Colonic mucosa (tissue), 4 donors: ENCODE results near the gene ARV1. TPM values are rescaled to one million over a fixed set of nuclear protein-coding genes. Genes with fewer than 3 reads are reported as not detected.
"Not testable (repeated sequence)": the region's sequence is repeated elsewhere in the genome, so short reads cannot be mapped to it uniquely, and the experiment has no call there.

Source experiments
- DNase-seq: peaks from one replicate; pipeline ENCODE4 v3.0.0-alpha.2; 2020
- H3K27ac ChIP-seq: fragments of 200-600 bp; one replicate; pipeline ENCODE4 v1.8.0; 2021
- H3K27me3 ChIP-seq: fragments of 200-600 bp; one replicate; pipeline ENCODE4 v1.8.0; 2021
- H3K36me3 ChIP-seq: fragments of 200-600 bp; one replicate; pipeline ENCODE4 v1.8.0; 2021
- H3K4me1 ChIP-seq: fragments of 200-600 bp; one replicate; pipeline ENCODE4 v1.8.0; 2021; ENCODE audit warnings: mild to moderate bottlenecking
- H3K4me3 ChIP-seq: fragments of 200-600 bp; one replicate; pipeline ENCODE4 v1.8.0; 2021
- H3K9ac ChIP-seq, 2 donors: one replicate each; pipeline ENCODE4 v1.7.0; 2013; ENCODE audit warnings: control low read depth in 2 of 2, low read depth in 2 of 2, low read length in 2 of 2
- H3K9me3 ChIP-seq: fragments of 200-600 bp; one replicate; pipeline ENCODE4 v1.8.0; 2021
- intact Hi-C: fragments of 100-400 bp; cut with DNase I; formaldehyde crosslinking; loops from one replicate; pipeline ENCODE4 v1.14.1; 2022
- total RNA-seq, 2 donors: library from RNA; stranded (reverse); fragmentation: NEBNext Ultra II Directional in 1 of 2; extraction: Animal tissue kit (Norgen Biotek cat#: 25700) in 1 of 2; gene quantifications; one replicate each; pipeline ENCODE4 v1.2.1, GENCODE V29; 2021
- TF ChIP-seq, protein P1 (sequence below): fragments of 200-600 bp; IDR thresholded peaks from one replicate; pipeline ENCODE4 v1.8.0; 2022; ENCODE audit warnings: antibody characterized with exemption, mild to moderate bottlenecking
- donor health status: healthy.
- donor health status: DM: no; HTN: no; CAD: no.
- donor health status: DM: no; HTN: no; CAD: no.

Gene ARV1
- total RNA-seq, 2 donors from 2014 or later = 29.3 to 39.6 TPM

DNA sequence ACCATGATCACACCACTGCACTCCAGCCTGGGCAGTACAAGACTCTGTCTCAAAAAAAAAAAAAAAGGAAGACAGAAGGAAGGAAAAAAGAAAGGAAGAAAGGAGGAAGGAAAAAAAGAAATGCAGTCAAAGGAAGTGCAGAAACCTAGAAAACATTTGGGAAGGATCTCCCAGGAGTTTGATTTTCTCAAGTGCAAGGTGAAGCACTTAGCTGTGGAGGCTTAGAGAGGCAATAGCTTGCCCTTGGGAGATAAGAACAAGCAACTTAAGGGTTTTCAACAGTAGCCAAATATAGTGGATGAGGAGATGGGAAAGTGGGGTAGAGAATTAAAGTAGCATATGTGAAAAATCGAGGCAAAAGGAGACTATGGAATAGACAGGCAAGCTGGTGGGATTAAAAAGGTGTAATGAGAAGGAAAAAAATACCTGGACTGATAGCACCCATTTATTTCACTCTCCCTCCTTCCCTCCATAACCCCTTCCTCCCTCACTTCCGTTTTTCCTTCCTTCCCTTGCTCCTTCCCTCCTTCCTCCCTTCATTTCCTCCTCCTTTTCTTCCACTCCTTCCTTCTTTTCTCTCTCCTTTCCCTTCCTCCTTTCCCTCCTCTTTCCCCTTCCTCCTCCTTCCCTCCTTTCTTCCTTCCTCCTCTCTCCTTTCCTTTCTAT is 68.0 kb downstream of the ARV1 start:
- Histone ChIP-seq H3K36me3 (no peaks in the 10 kb centered on the region), H3K27me3 (no peaks in the 10 kb centered on the region), H3K4me1 (no peaks in the 10 kb centered on the region), H3K27ac (no peak overlapping the region), H3K9me3 (no peaks in the 10 kb centered on the region), H3K9ac (no peak overlapping the region), H3K4me3 (no peak overlapping the region)
- intact Hi-C loops = no loop called here
- no peak for DNase-seq
- TF ChIP-seq, protein P1, sequence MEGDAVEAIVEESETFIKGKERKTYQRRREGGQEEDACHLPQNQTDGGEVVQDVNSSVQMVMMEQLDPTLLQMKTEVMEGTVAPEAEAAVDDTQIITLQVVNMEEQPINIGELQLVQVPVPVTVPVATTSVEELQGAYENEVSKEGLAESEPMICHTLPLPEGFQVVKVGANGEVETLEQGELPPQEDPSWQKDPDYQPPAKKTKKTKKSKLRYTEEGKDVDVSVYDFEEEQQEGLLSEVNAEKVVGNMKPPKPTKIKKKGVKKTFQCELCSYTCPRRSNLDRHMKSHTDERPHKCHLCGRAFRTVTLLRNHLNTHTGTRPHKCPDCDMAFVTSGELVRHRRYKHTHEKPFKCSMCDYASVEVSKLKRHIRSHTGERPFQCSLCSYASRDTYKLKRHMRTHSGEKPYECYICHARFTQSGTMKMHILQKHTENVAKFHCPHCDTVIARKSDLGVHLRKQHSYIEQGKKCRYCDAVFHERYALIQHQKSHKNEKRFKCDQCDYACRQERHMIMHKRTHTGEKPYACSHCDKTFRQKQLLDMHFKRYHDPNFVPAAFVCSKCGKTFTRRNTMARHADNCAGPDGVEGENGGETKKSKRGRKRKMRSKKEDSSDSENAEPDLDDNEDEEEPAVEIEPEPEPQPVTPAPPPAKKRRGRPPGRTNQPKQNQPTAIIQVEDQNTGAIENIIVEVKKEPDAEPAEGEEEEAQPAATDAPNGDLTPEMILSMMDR = no peak

DNA sequence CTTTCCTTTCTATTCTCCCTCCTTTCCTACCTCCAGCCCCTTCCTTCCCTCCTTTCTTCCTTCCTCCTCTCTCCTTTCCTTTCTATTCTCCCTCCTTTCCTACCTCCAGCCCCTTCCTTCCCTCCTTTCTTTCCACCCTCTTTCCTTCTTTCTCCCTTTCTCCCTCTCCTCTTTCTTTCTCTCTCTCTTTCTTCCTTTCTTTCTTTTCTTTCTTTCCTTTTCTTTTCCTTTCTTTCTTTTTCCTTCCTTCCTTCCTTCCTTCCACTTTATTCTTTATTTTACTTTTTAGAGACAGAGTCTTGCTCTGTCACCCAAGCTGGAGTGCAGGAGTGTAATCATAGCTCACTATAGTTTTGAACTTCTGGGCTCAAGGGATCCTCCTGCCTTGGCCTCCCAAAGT is 68.6 kb downstream of the ARV1 start:
- H3K36me3 ChIP-seq, DNase-seq, intact Hi-C loops, H3K27me3 ChIP-seq, H3K4me1 ChIP-seq, H3K9me3 ChIP-seq, H3K4me3 ChIP-seq, H3K27ac ChIP-seq, H3K9ac ChIP-seq: not testable (repeated sequence)

DNA sequence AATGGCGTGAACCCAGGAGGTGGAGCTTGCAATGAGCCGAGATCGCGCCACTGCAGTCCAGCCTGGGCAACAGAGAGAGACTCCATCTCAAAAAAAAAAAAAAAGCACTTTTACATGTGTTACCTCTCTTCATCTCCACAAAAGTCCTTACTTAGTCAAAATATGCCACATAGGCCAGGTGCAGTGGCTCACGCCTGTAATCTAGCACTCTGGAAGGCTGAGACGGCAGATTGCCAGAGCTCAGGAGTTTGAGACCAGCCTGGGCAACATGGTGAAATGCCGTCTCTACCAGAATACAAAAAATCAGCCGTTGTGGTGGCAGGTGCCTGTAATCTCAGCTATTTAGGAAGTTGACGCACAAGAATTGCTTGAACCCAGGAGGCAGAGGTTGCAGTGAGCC is 69.5 kb downstream of the ARV1 start:
- intact Hi-C loops, H3K27me3 ChIP-seq, H3K36me3 ChIP-seq, H3K9ac ChIP-seq, H3K27ac ChIP-seq, H3K9me3 ChIP-seq, DNase-seq, H3K4me3 ChIP-seq, H3K4me1 ChIP-seq: not testable (repeated sequence)

DNA sequence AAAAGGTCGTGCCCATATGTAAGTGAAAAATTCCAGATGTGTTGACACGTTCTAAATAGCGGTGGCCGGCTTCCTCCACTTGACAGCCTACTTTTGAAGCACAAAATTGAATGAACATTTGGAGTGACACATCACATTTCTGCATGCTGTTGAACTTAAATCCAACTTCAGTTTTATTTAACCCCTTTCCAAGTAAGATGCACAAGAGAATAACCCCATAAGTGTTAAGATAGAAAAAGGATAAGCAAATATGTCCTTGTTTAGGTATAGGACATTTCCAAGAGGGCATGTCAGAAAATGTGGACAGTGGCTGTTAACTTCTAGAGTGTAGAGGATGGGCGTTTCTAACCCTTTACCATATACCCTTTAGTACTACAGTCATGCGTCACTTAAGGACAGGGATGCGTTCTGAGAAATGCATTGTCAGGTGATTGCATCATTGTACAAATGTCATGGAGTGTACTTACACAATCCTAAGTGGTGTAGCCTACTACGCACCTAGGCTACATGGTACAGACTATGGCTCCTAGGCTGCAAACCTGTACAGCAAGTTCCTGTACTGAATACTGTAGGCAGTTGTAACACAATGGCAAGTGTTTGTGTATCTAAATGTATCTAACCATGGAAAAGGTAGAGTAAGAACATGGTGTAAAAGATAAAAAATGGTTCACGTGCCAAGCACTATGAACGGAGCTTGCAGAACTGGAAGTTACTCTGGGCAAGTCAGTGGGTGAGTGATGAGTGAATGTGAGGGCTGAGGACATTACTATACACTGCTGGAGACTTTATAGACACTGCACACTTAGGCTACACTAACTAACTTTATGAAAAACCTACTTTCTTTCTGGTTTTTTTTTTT is 70.5 kb downstream of the ARV1 start:
- DNase-seq = no peak
- no peaks in the 10 kb centered on the region for H3K9me3 ChIP-seq
- H3K4me3 ChIP-seq = no peak overlapping the region
- TF ChIP-seq, protein P1 = no peak
- H3K27ac ChIP-seq = no peak overlapping the region
- H3K4me1 ChIP-seq = peaks cover 7% of the 10 kb centered on the region
- H3K36me3 ChIP-seq = no peaks in the 10 kb centered on the region
- no peaks in the 10 kb centered on the region for H3K27me3 ChIP-seq
- H3K9ac ChIP-seq = no peak overlapping the region
- intact Hi-C loops = no loop called here

Other genes starting within 250 kb of the ARV1 start
- 10 to 100 TPM; 14.3 to 36.3 TPM for gene CAPN9, start 231.7 kb upstream of the ARV1 start, total RNA-seq
- 10 to 100 TPM; 19.1 to 24.6 TPM for gene C1orf198, start 110.6 kb upstream of the ARV1 start, total RNA-seq
- gene TTC13, start 233 bp upstream of the ARV1 start, total RNA-seq = 10 to 100 TPM; 28.0 to 47.0 TPM
- 1 to 10 TPM; 3.6 to 6.3 TPM for gene FAM89A, start 61.2 kb downstream of the ARV1 start, total RNA-seq
- gene TRIM67, start 183.0 kb downstream of the ARV1 start, total RNA-seq = under 1 TPM in 1 of 2 donors, not detected in 1; 0.03 TPM